HepG2 (cell line): ENCODE results near the gene LTC4S. TPM values are rescaled to one million over a fixed set of nuclear protein-coding genes. Genes with fewer than 3 reads are reported as not detected.

Experiments used
- ATAC-seq: fragments of 200-7000 bp; cut with Tn5 transposase; 3 replicates; pipeline ENCODE4 v1.9.1; 2020; ENCODE audit warnings: mild to moderate bottlenecking, moderate library complexity
- BruUV-seq: library from RNA; stranded (reverse); fragments of 400-500 nt; replicated peaks from 2 replicates; lab custom pipeline; 2021; lab: Mats Ljungman, UMichigan
- CTCF ChIA-PET: fragments of 300-600 bp; formaldehyde crosslinking; extraction: SDS; loops from one replicate; lab custom pipeline; 2021; ENCODE audit warnings: low total read pairs, inconsistent platforms, low intra/inter-chr PET ratio; lab: Yijun Ruan, JAX
- POLR2A ChIA-PET: fragments of 350-600 bp; sonication (Branson Sonifier 250); formaldehyde crosslinking; loops from one replicate; lab custom pipeline; 2020; ENCODE audit warnings: antibody characterized with exemption, inconsistent platforms; lab: Yijun Ruan, JAX
- DNase-seq: peaks from one replicate; pipeline ENCODE4 v3.0.0-alpha.2; 2015; ENCODE audit warnings: low spot score
- FAIRE-seq: peaks from 3 replicates; lab custom pipeline; 2011; peaks lifted over from hg19 to GRCh38; lab: Jason Lieb, UNC
- H2AFZ ChIP-seq: one replicate; pipeline ENCODE4 v1.6.1; 2011; ENCODE audit warnings: low read length, inconsistent platforms
- H3K27ac ChIP-seq: fragments of 300-600 bp; 3 replicates; pipeline ENCODE4 v1.8.0; 2011; ENCODE audit warnings: mixed run types, mild to moderate bottlenecking, mixed read lengths, low read length, inconsistent platforms; ENCODE audit not compliant: insufficient read depth; ENCODE audit errors: extremely low read length
- H3K27me3 ChIP-seq, 2 experiments: fragments of 200-600 bp in 1 of 2; 2 replicates in 1 of 2; 3 replicates in 1 of 2; pipeline versions ENCODE4 v1.6.0 to v1.8.0; 2011; ENCODE audit warnings: low read length in 2 of 2, mild to moderate bottlenecking in 2 of 2, moderate library complexity in 2 of 2, inconsistent platforms in 1 of 2; ENCODE audit not compliant: insufficient read depth in 2 of 2, control insufficient read depth in 1 of 2
- H3K36me3 ChIP-seq, 2 experiments: fragments of 200-600 bp in 1 of 2; replicated peaks in 1 of 2; 2 replicates in 1 of 2; 3 replicates in 1 of 2; pipeline versions ENCODE4 v1.5.1 to v1.8.0; 2011; ENCODE audit warnings: low read length in 2 of 2, inconsistent platforms in 1 of 2; ENCODE audit not compliant: insufficient read depth in 2 of 2, control insufficient read depth in 1 of 2
- H3K4me1 ChIP-seq: 2 replicates; pipeline ENCODE4 v1.5.1; 2012; ENCODE audit warnings: low read length, inconsistent platforms; ENCODE audit not compliant: insufficient read depth
- H3K4me2 ChIP-seq: 2 replicates; pipeline ENCODE4 v1.6.0; 2011; ENCODE audit warnings: low read depth, low read length, inconsistent platforms
- H3K4me3 ChIP-seq, 3 experiments: fragments of 200-600 bp in 1 of 3; sonication (generic), shearing (Covaris generic) in 1 of 3; replicated peaks in 1 of 3; 2 replicates each; pipeline ENCODE4 v1.5.1; 2011 to 2016; ENCODE audit warnings: low read length in 3 of 3, inconsistent platforms in 2 of 3, low read depth in 2 of 3, mild to moderate bottlenecking in 2 of 3, control low read depth in 1 of 3, mixed read lengths in 1 of 3; ENCODE audit not compliant: insufficient read depth in 1 of 3
- H3K79me2 ChIP-seq: one replicate; pipeline ENCODE4 v1.6.1; 2011; ENCODE audit warnings: low read length, inconsistent platforms; ENCODE audit not compliant: insufficient read depth
- H3K9ac ChIP-seq: 2 replicates; pipeline ENCODE4 v1.6.0; 2011; ENCODE audit warnings: mild to moderate bottlenecking, low read depth, low read length, inconsistent platforms; ENCODE audit not compliant: insufficient read depth
- H3K9me3 ChIP-seq: 2 replicates; pipeline ENCODE4 v1.5.1; 2012; ENCODE audit warnings: mild to moderate bottlenecking, low read length
- H4K20me1 ChIP-seq: 2 replicates; pipeline ENCODE4 v1.6.0; 2011; ENCODE audit warnings: inconsistent platforms, mild to moderate bottlenecking, low read length, moderate library complexity; ENCODE audit not compliant: insufficient read depth
- ARID4A ChIP-seq: sonication (generic); formaldehyde crosslinking; IDR thresholded peaks from 2 replicates; pipeline ENCODE4 v1.5.0; 2020; ENCODE audit warnings: mild to moderate bottlenecking, missing genetic modification reagents, borderline replicate concordance
- ETV6 ChIP-seq: sonication (generic); formaldehyde crosslinking; conservative IDR thresholded peaks from 2 replicates; pipeline ENCODE4 v1.4.0; 2020; ENCODE audit warnings: missing genetic modification reagents
- IKZF4 ChIP-seq: sonication (generic); formaldehyde crosslinking; IDR thresholded peaks from 2 replicates; pipeline ENCODE4 v1.5.1; 2020; ENCODE audit warnings: borderline replicate concordance, mild to moderate bottlenecking, low read depth, missing genetic modification reagents; ENCODE audit errors: not compliant biosample characterization
- POLR2G ChIP-seq: fragments of 200-400 bp; formaldehyde crosslinking; IDR thresholded peaks from 2 replicates; pipeline ENCODE4 v1.6.1; 2018; ENCODE audit warnings: mild to moderate bottlenecking, low read depth, low read length, moderate library complexity
- PRDM15 ChIP-seq: sonication (generic); formaldehyde crosslinking; IDR thresholded peaks from 2 replicates; pipeline ENCODE4 v1.4.0; 2020; ENCODE audit warnings: missing genetic modification reagents
- YEATS4 ChIP-seq: sonication (generic); formaldehyde crosslinking; IDR thresholded peaks from 2 replicates; pipeline ENCODE4 v1.4.0; 2020; ENCODE audit warnings: missing genetic modification reagents, borderline replicate concordance
- WGBS: methylation state at CpG from one replicate; pipeline ENCODE4 v1.1.6; 2017; ENCODE audit warnings: low lambda C conversion rate; 5-methylcytosine and 5-hydroxymethylcytosine counted together
- in situ Hi-C: cut with HindIII; loops from 2 replicates; pipeline ENCODE4 v1.10.0; 2017; ENCODE audit warnings: low pct_unique_long_range_greater_than_20kb; ENCODE audit not compliant: extremely low pct_ligation_motif_present
- intact Hi-C: fragments of 100-400 bp; cut with micrococcal nuclease; formaldehyde crosslinking; loops from one replicate; pipeline ENCODE4 v1.10.0; 2022; ENCODE audit not compliant: unreplicated experiment
- polyA plus RNA-seq, 8 experiments: library from polyadenylated mRNA; depleted of rRNA in 3 of 8; stranded (reverse) in 7 of 8; unstranded in 1 of 8; fragments of >200 nt; fragmentation: Illumina TruSeq in 4 of 8; extraction: Trizol in 4 of 8; gene quantifications; 2 replicates each; pipeline versions ENCODE4 v1.2.1 to v1.2.3, GENCODE V29; 2011 to 2016; ENCODE audit warnings: low read depth in 4 of 8, missing spikeins in 1 of 8, mixed read lengths in 1 of 8; ENCODE audit not compliant: insufficient read depth in 1 of 8
- total RNA-seq, 5 experiments: library from RNA; depleted of rRNA; stranded (reverse); fragments of >200 nt; fragmentation: Illumina TruSeq; extraction: Trizol; gene quantifications; 2 replicates each; pipeline ENCODE4 v1.2.3, GENCODE V29; 2016; ENCODE audit warnings: low read depth in 1 of 5
- TF ChIP-seq, protein P1 (sequence below): IDR thresholded peaks from 2 replicates; pipeline ENCODE4 v1.6.1; 2016; ENCODE audit warnings: mild to moderate bottlenecking, missing biosample characterization, missing genetic modification reagents

The LTC4S gene
- total and polyA plus RNA-seq, 2 of the 13 experiments (the other 11 are each of a cell fraction or from before 2014, with no cell fraction given) = 0.35 TPM; not detected in 1

- in situ Hi-C loops = no loop called here
- ATAC-seq = no peak
- H3K4me1 ChIP-seq = peaks cover 43% of the 10 kb centered on the region
- H3K9ac ChIP-seq = peak overlapping the region; percentile 86
- no peak for DNase-seq
- TF ChIP-seq ARID4A (CRISPR knock-in tag) (no peak), YEATS4 (CRISPR knock-in tag) (no peak), POLR2G (0 out of 2 replicates have a peak, but pooled peaks have one; percentile 5), IKZF4 (no peak), ETV6 (CRISPR knock-in tag) (no peak), PRDM15 (CRISPR knock-in tag) (no peak)
- TF ChIP-seq, protein P1, sequence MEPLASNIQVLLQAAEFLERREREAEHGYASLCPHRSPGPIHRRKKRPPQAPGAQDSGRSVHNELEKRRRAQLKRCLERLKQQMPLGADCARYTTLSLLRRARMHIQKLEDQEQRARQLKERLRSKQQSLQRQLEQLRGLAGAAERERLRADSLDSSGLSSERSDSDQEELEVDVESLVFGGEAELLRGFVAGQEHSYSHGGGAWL (CRISPR knock-in tag) = no peak
- H2AFZ ChIP-seq = no peak overlapping the region
- 86% methylated on average over 8 of the region's 8 CpGs for WGBS
- peak overlapping the region; percentile 31 for H3K27ac ChIP-seq
- CTCF ChIA-PET = no interaction called here
- H3K79me2 ChIP-seq = peaks cover 27% of the 10 kb centered on the region
- BruUV-seq = no TSS peak
- H3K27me3 ChIP-seq = no peaks in the 10 kb centered on the region
- H3K4me2 ChIP-seq = peak overlapping the region; percentile 75
- H4K20me1 ChIP-seq = peaks cover 20% of the 10 kb centered on the region; the same call in 1 of the 2 replicates
- H3K4me3 ChIP-seq = peak overlapping the region; percentile 60 to 95 (median 82); a peak in 5 of 6 replicates
- POLR2A ChIA-PET = interaction anchor here (1.3 to 8.6 kb wide), 5 partner anchors 14 to 72 kb away, joined by 4 to 115 read pairs (median 5); partner anchors contain the start of genes MAML1 and SQSTM1
- H3K9me3 ChIP-seq = no peaks in the 10 kb centered on the region
- H3K36me3 ChIP-seq = peaks cover 18 to 25% of the 10 kb centered on the region in 2 experiments; a peak in 4 of 5 replicates
- intact Hi-C loops = loop anchor here (2.0 kb wide), 2 partner anchors 14 to 22 kb away; no protein-coding TSS in a partner anchor
- FAIRE-seq = no peak
Observed at GRCh38 chr5:179804555-179804947, 10.8 kb downstream of the LTC4S start.
